ENCODE data around the gene COX20.
"Not testable (repeated sequence)": the region's sequence is repeated elsewhere in the genome, so short reads cannot be mapped to it uniquely, and the experiment has no call there.

Gene COX20

GRCh38 chr1:244822878-244823277, 12.6 kb upstream of the COX20 start:
- DNase-seq (ENCODE audit: low spot score), result no peak

DNA sequence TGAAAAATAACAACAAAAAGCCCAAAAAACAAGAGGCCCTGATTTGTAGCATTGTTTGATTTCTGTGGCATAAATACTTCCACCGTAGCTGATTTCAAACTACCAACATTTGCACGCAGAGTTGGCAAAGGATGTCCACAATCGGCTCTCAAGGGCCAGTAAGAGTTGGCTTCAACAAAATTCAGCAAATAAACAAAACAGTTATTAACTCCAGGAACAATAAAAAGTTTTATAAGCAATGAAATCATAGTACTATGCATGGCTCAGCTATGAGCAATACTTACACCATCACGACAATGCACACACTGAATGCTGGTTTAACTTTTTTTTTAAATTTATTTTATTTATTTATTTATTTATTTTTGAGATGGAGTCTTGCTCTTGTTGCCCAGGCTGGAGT, 8.7 kb upstream of the COX20 start:
- DNase-seq (ENCODE audit: low spot score), result no peak

DNA sequence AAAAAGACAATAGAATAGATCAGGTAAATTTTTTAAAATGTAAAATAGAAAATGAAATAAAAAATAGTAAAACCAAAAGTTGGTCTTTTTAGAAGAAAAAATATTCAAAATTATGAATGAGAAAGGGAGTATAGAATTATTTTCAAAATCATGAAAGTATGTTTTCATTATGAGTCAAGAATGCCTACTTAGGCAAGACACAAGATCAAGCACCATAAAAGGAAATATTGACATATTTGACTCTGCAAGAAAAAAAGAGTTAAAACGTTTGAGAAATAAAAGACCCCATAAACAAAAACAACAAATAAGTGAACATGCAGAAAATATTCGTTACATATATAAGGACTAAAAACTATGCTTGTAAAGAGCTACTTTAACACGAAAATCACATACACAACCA, 4.8 kb upstream of the COX20 start:
- no peak for DNase-seq (ENCODE audit: low spot score)

DNA sequence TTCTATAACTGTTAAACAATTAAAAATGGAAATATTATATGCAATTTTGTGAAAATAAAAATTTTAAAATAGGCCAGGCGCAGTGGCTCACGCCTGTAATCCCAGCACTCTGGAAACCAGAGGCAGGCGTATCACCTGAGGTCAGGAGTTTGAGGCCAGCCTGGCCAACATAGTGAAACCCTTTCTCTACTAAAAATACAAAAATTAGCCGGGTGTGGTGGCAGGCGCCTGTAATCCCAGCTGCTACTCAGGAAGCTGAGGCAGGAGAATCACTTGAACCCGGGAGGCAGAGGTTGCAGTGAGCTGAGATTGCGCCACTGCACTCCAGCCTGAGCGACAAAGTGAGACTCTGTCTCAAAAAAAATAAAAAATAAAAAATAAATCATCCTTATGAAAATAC, 2.2 kb upstream of the COX20 start:
- DNase-seq (ENCODE audit: low spot score), result not testable (repeated sequence)

- peak; percentile 84 for DNase-seq (ENCODE audit: low spot score)
Measured at GRCh38 chr1:244833734-244834542, 1.5 kb upstream of the COX20 start.

GRCh38 chr1:244834543-244835275, 749 bp upstream of the COX20 start:
- peak; percentile 77 for DNase-seq (ENCODE audit: low spot score)

GRCh38 chr1:244836135-244836521, 670 bp downstream of the COX20 start:
- peak; percentile 50 for DNase-seq (ENCODE audit: low spot score)

GRCh38 chr1:244836584-244836983, 1.1 kb downstream of the COX20 start:
- DNase-seq (ENCODE audit: low spot score), result peak; percentile 37

- no peak for DNase-seq (ENCODE audit: low spot score)
Measured at GRCh38 chr1:244837597-244838258, 2.3 kb downstream of the COX20 start.

DNA sequence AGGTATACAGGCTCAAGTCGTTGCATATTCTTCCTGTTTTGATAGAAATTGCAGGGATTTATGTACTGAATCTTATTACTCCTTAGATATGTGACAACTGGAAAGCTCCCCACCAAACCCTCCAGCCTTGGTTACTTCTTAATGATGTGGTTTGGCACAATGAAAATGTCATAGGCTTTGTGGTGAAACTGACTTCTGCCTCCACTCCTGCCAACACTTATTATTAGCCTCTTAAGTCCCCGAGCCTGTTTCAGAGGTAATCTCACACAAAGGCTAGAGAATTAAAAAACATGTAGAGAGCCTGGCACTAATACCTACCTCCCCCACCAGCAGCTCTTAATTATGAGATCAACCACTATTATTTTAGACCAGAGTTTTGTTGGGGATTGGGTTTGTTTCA, 4.2 kb downstream of the COX20 start:
- no peak for DNase-seq (ENCODE audit: low spot score)

- DNase-seq (ENCODE audit: low spot score), result no peak
Measured at GRCh38 chr1:244840219-244840794, 4.8 kb downstream of the COX20 start.

DNA sequence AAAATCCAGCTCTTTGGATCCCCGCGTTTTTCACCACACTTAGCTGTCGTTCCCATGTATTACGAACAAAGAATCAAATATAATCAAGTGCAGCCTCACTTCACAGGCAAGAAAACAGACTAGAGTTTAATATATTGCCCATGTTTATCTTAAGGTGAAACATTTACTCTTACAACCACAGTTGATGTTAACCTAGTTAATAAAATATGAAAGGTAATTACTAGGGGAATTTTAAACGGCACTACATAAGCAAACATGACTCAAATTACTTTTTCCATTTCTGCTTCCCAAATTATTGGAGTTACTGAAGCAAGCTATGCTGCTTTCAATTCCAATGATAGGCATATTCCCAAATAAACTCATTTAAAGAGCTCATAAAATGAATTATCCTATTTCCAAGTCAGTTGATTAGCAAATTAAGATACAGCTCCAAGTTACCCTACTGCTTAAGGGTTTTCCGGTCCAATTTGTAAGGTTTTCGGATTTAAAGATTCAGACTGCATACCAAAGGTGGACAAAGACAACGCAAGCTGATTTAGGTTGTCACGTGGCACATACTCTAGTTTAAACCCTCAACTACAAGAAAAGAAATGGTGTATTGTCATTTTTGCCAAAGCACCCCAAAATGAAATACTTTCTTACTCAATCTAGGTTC, 5.9 kb downstream of the COX20 start:
- DNase-seq (ENCODE audit: low spot score), result no peak

- no peak for DNase-seq (ENCODE audit: low spot score)
Measured at GRCh38 chr1:244843148-244843978, 7.9 kb downstream of the COX20 start.

DNA sequence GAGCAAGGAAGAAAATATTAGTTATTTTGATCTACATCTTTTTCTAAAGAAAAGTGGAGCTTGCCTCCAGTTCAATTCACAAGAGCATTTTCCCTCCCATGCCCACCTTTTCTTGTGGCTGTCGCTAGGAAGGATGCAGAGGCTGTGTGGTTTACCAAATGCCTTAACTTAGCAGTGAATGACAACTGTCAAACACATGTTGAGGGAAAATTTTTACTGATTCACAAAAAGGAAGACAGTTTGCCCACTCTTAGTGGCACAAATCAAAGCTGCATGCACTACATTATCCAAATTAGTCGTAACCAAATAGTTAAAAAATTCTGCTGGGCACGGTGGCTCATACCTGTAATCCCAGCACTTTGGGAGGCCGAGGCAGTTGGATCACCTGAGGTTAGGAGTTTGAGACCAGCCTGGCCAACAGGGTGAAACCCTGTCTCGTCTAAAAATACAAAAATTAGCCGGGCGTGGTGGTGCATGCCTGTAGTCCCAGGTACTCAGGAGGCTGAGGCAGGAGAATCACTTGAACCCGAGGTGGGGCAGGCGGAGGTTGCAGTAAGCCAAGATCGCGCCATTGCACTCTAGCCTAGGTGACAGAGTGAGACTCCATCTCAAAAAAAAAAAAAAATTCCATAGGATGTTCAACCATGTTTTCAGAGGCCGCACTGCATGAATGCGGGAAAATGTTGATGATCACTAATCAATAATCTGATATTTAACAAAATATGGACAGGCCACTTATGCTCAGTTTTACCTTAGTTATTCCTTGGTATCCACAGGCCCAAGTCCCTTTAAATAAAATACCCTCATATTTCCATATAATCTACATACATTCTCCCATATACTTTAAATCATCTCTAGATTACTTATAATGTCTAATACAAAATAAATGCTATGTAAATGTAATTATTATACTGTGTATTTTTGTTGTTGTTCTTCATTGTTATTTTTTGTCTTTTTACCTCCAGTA, 9.0 kb downstream of the COX20 start:
- DNase-seq (ENCODE audit: low spot score), result no peak

- no peak for DNase-seq (ENCODE audit: low spot score)
Measured at GRCh38 chr1:244846653-244847052, 11.2 kb downstream of the COX20 start.

GRCh38 chr1:244849189-244849866, 13.9 kb downstream of the COX20 start:
- DNase-seq (ENCODE audit: low spot score), result no peak

GRCh38 chr1:244850099-244850852, 14.8 kb downstream of the COX20 start:
- DNase-seq (ENCODE audit: low spot score), result no peak

GRCh38 chr1:244850896-244851295, 15.4 kb downstream of the COX20 start:
- no peak for DNase-seq (ENCODE audit: low spot score)

All from hematopoietic multipotent progenitor cell treated with erythropoietin and hydrocortisone succinate and interleukin-3 and kit ligand, for 17 days (in vitro differentiated cells).